Adrenal gland (tissue), 5 donors: ENCODE results near the gene RBMS1.
"Not testable (repeated sequence)": the region's sequence is repeated elsewhere in the genome, so short reads cannot be mapped to it uniquely, and the experiment has no call there.

ENCODE experiments used
- POLR2A ChIP-seq, 2 donors: fragments of 450-650 bp; IDR thresholded peaks; one replicate each; pipeline ENCODE4 v1.6.1; 2017; ENCODE audit warnings: antibody characterized with exemption in 2 of 2, mild to moderate bottlenecking in 2 of 2, moderate library complexity in 1 of 2
- TF ChIP-seq, protein P1 (sequence below), 6 experiments: fragments of 450-650 bp in 4 of 6; fragments of 200-600 bp in 2 of 6; sonication (generic) in 1 of 6; IDR thresholded peaks; 1 replicate in 5 of 6; 2 replicates in 1 of 6; pipeline versions ENCODE4 v1.5.1 to v1.8.0; 2016 to 2021; ENCODE audit warnings: antibody characterized with exemption in 6 of 6, mild to moderate bottlenecking in 2 of 6, moderate library complexity in 1 of 6
- donor health status: DM: no; HTN: no; CAD: no.

DNA sequence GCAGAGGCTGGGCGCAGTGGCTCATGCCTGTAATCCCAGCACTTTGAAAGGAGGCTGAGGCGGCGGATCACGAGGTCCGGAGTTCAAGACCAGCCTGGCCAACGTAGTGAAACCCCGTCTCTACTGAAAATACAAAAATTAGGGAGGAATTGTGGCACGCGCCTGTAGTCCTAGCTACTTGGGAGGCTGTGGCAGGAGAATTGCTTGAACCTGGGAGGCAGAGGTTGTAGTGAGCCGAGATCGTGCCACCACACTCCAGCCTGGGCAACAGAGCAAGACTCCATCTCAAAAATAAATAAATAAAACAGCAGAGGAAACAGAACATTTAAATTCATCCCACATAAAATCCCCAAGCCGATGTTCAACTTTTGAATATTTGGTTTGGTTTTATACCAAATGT lies 5.3 kb downstream of the RBMS1 start:
- TF ChIP-seq POLR2A (IDR thresholded peaks at IDR 0.05) = not testable (repeated sequence)
- TF ChIP-seq, protein P1, sequence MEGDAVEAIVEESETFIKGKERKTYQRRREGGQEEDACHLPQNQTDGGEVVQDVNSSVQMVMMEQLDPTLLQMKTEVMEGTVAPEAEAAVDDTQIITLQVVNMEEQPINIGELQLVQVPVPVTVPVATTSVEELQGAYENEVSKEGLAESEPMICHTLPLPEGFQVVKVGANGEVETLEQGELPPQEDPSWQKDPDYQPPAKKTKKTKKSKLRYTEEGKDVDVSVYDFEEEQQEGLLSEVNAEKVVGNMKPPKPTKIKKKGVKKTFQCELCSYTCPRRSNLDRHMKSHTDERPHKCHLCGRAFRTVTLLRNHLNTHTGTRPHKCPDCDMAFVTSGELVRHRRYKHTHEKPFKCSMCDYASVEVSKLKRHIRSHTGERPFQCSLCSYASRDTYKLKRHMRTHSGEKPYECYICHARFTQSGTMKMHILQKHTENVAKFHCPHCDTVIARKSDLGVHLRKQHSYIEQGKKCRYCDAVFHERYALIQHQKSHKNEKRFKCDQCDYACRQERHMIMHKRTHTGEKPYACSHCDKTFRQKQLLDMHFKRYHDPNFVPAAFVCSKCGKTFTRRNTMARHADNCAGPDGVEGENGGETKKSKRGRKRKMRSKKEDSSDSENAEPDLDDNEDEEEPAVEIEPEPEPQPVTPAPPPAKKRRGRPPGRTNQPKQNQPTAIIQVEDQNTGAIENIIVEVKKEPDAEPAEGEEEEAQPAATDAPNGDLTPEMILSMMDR (IDR thresholded peaks at IDR 0.05) = not testable (repeated sequence)
